Neutrophil (primary cell): ENCODE results near the gene HNRNPH1.
A peak's percentile ranks its signal among the peaks of the same experiment; 100 is the strongest.

Source experiments
- H3K27ac ChIP-seq: fragments of 200-600 bp; sonication (generic); 2 replicates; pipeline ENCODE4 v1.5.1; 2016; ENCODE audit warnings: mild to moderate bottlenecking, moderate library complexity
- H3K27me3 ChIP-seq: fragments of 200-600 bp; sonication (generic); 2 replicates; pipeline ENCODE4 v1.6.0; 2016; ENCODE audit warnings: mild to moderate bottlenecking
- H3K36me3 ChIP-seq: fragments of 200-600 bp; sonication (generic); 2 replicates; pipeline ENCODE4 v1.5.1; 2017
- H3K4me1 ChIP-seq, 2 experiments: fragments of 200-600 bp in 1 of 2; sonication (generic) in 1 of 2; 1 replicate in 1 of 2; 2 replicates in 1 of 2; pipeline versions ENCODE4 v1.5.1 to v1.6.1; 2013 to 2016; ENCODE audit warnings: low read depth in 1 of 2, low read length in 1 of 2, mild to moderate bottlenecking in 1 of 2, moderate library complexity in 1 of 2; ENCODE audit not compliant: control insufficient read depth in 1 of 2, insufficient read depth in 1 of 2
- H3K4me3 ChIP-seq, 2 experiments: fragments of 200-600 bp in 1 of 2; sonication (generic) in 1 of 2; 1 replicate in 1 of 2; 2 replicates in 1 of 2; pipeline ENCODE4 v1.5.1; 2013 to 2016; ENCODE audit warnings: low read depth in 1 of 2, low read length in 1 of 2, mild to moderate bottlenecking in 1 of 2, moderate library complexity in 1 of 2
- H3K9me3 ChIP-seq: fragments of 200-600 bp; sonication (generic); 2 replicates; pipeline ENCODE4 v1.5.1; 2016
- TF ChIP-seq, protein P1 (sequence below): fragments of 200-600 bp; sonication (generic); IDR thresholded peaks from 2 replicates; pipeline ENCODE4 v1.5.1; 2016; ENCODE audit warnings: antibody characterized with exemption

The HNRNPH1 gene

DNA sequence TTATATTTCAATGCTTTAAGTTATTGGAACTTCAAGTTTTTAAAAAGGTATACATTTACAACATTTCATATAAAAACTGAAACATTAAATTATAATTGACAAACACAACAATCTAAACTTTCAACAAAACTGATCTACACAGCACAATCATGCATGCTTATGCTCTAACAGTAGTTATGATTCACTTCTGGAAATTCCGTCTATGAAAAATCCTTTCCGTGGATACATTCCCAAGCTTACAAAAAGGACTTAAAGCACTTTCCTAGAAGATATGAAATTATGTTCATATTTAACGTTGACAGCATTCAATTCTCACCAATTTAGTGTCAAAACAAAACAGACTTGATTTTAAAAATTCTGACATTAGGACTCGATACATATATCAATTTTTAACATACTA is 3.7 kb downstream of the HNRNPH1 start:
- Histone ChIP-seq H3K27ac (peak overlapping the region; percentile 98), H3K4me1 (peaks cover 45 to 47% of the 10 kb centered on the region in 2 experiments), H3K36me3 (peaks cover 64% of the 10 kb centered on the region), H3K9me3 (no peaks in the 10 kb centered on the region), H3K27me3 (no peaks in the 10 kb centered on the region), H3K4me3 (no peak overlapping the region)
- TF ChIP-seq, protein P1, sequence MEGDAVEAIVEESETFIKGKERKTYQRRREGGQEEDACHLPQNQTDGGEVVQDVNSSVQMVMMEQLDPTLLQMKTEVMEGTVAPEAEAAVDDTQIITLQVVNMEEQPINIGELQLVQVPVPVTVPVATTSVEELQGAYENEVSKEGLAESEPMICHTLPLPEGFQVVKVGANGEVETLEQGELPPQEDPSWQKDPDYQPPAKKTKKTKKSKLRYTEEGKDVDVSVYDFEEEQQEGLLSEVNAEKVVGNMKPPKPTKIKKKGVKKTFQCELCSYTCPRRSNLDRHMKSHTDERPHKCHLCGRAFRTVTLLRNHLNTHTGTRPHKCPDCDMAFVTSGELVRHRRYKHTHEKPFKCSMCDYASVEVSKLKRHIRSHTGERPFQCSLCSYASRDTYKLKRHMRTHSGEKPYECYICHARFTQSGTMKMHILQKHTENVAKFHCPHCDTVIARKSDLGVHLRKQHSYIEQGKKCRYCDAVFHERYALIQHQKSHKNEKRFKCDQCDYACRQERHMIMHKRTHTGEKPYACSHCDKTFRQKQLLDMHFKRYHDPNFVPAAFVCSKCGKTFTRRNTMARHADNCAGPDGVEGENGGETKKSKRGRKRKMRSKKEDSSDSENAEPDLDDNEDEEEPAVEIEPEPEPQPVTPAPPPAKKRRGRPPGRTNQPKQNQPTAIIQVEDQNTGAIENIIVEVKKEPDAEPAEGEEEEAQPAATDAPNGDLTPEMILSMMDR = no peak

- Histone ChIP-seq H3K9me3 (no peaks in the 10 kb centered on the region), H3K27me3 (no peaks in the 10 kb centered on the region), H3K4me1 (peaks cover 39 to 40% of the 10 kb centered on the region in 2 experiments), H3K27ac (peak overlapping the region; percentile 98), H3K36me3 (peaks cover 71% of the 10 kb centered on the region), H3K4me3 (no peak overlapping the region)
- TF ChIP-seq, protein P1 = no peak
Measured at GRCh38 chr5:179618923-179619554, 4.4 kb downstream of the HNRNPH1 start.

DNA sequence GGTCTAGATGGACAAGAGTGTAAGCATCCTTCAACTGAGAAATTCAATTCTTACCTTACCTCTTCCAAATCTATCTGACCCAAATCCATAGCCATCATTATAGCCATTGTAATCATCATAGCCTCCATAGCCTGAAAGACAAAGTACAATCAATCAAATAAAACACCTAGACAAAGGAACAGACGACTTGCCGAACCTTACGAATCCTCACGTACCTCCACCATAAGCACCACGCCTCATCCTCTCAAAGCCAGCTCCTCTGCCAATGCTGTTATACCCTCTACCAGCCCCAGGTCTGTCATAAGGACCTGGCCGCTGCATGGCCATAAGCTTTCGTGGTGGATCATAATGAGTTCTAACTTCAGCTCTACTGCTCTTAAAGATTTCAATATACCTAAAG is 5.5 kb downstream of the HNRNPH1 start:
- no peak overlapping the region for H3K27ac ChIP-seq
- H3K36me3 ChIP-seq = peaks cover 82% of the 10 kb centered on the region
- no peak overlapping the region for H3K4me3 ChIP-seq

DNA sequence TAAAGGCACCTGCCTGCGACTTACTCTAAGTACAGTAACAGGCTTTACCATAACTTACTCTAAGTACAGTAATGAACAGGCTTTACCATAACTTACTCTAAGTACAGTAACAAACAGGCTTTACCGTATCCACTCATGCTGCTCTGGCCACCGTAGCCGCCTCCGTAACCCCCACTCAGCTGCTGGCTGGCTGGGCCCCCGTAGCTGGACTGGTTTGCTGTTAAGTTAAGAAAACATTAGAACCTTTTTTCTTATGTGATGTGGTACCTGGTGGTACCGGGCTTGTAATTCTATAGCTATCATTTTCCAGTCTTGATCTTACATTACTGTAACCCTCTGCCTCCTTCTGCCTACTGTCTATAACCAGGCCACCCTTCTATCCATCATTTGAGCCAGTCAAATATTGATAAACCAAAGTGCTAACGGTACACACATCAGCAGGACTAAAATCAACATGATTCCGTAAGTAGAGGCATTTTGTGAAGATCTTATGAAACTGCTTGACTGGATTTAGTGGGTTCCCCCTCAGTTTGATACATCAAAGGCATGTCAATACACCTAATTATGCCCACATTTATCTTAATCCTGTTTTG is 7.4 kb downstream of the HNRNPH1 start:
- no peaks in the 10 kb centered on the region for H3K27me3 ChIP-seq
- H3K9me3 ChIP-seq = no peaks in the 10 kb centered on the region
- H3K4me3 ChIP-seq = no peak overlapping the region
- TF ChIP-seq, protein P1 = no peak
- H3K36me3 ChIP-seq = peaks cover 97% of the 10 kb centered on the region
- H3K27ac ChIP-seq = peak overlapping the region; percentile 23
- H3K4me1 ChIP-seq = peaks cover 22 to 25% of the 10 kb centered on the region in 2 experiments

More for the DNA sequence above, 5.5 kb downstream of the HNRNPH1 start:
- Histone ChIP-seq H3K27me3 (no peaks in the 10 kb centered on the region), H3K9me3 (no peaks in the 10 kb centered on the region), H3K4me1 (peaks cover 37 to 39% of the 10 kb centered on the region in 2 experiments)
- TF ChIP-seq, protein P1 = no peak

DNA sequence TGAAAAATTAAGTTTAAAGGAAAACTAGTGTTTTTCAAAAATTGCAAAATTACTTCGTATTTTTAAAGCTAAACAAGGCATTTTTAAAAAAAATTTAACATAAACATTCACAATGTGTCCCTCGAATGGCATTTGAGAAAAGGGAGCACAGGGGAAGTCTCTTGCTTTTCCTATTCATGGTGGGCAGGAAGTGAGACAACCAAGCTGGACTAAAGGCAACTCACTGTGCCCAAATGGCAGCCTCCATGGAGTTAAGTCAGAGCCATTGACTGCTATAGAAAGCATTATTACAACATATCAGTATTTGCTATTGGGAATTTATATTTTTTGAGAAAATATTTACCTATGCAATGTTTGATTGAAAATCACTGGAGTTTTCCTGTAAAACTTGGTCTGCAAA is 8.3 kb downstream of the HNRNPH1 start:
- H3K4me1 ChIP-seq = peaks cover 13 to 16% of the 10 kb centered on the region in 2 experiments
- H3K4me3 ChIP-seq = no peak overlapping the region
- H3K27me3 ChIP-seq = no peaks in the 10 kb centered on the region
- peaks cover 97% of the 10 kb centered on the region for H3K36me3 ChIP-seq
- H3K9me3 ChIP-seq = no peaks in the 10 kb centered on the region
- TF ChIP-seq, protein P1 = no peak
- H3K27ac ChIP-seq = peak overlapping the region; percentile 26
